LNCAP (cell line): Measurements from ENCODE around the gene ARRB2.

ENCODE experiments used
- TF ChIP-seq, protein P1 (sequence below): fragments of 450-650 bp; IDR thresholded peaks from 2 replicates; pipeline ENCODE4 v1.5.1; 2017; ENCODE audit warnings: mild to moderate bottlenecking

The ARRB2 gene

GRCh38 chr17:4709794-4710692 lies at the start of gene ARRB2:
Gene ARRB2 (plus strand): TSS chr17:4710632. CDS start chr17:4710722, 90 bp downstream.
- TF ChIP-seq, protein P1, sequence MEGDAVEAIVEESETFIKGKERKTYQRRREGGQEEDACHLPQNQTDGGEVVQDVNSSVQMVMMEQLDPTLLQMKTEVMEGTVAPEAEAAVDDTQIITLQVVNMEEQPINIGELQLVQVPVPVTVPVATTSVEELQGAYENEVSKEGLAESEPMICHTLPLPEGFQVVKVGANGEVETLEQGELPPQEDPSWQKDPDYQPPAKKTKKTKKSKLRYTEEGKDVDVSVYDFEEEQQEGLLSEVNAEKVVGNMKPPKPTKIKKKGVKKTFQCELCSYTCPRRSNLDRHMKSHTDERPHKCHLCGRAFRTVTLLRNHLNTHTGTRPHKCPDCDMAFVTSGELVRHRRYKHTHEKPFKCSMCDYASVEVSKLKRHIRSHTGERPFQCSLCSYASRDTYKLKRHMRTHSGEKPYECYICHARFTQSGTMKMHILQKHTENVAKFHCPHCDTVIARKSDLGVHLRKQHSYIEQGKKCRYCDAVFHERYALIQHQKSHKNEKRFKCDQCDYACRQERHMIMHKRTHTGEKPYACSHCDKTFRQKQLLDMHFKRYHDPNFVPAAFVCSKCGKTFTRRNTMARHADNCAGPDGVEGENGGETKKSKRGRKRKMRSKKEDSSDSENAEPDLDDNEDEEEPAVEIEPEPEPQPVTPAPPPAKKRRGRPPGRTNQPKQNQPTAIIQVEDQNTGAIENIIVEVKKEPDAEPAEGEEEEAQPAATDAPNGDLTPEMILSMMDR, result peak; percentile 57

- TF ChIP-seq, protein P1, result no peak
These were observed 46.7 kb upstream of the ARRB2 start for GRCh38 chr17:4663711-4664110.

- TF ChIP-seq, protein P1, result no peak
These were observed 46.2 kb upstream of the ARRB2 start for GRCh38 chr17:4664230-4664629.

GRCh38 chr17:4665027-4665426 lies 45.4 kb upstream of the ARRB2 start:
- TF ChIP-seq, protein P1, result no peak

DNA sequence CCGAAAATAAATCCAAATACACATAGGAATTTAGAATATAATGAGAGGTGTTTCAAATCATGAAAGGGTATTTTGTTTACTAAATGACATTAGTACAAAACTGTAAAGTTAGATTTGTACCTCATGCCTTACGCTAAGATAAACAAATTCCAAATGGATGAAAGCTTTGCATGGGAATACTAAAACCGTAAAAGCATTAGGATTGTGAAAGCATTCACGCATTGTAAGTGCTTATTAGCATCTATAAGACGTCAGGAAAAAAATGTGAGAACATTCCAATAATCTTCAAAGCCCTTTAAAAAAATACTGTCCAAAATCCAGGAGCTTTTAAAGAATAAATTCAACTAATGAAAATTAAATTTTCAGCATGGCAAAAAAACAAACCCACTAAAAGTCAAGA lies 44.1 kb upstream of the ARRB2 start:
- TF ChIP-seq, protein P1, result no peak

DNA sequence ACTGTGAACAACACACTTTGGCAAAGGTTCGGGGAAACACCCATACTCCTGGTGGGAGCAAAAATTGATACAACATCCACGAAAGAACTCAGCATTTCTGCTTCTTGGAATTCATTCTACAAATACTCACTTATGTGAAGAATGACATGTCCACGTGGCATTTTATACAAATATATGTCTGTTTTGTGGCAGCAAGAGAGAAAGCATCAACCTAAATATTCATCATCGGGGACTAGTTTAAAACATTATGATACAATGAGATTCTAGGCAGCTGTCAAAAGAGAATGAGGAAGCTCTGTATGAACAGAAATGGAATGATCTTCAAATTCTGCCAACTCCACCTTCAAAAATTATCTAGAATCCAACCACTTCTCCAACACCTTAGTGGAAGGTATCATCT lies 43.3 kb upstream of the ARRB2 start:
- TF ChIP-seq, protein P1, result no peak

GRCh38 chr17:4672055-4672630 lies 38.3 kb upstream of the ARRB2 start:
- TF ChIP-seq, protein P1, result no peak
